A549 (cell line): ENCODE results near the gene BABAM2. TPM values are rescaled to one million over a fixed set of nuclear protein-coding genes. Genes with fewer than 3 reads are reported as not detected.
A peak's percentile ranks its signal among the peaks of the same experiment; 100 is the strongest.

Experiments
- ATAC-seq, 2 experiments: fragments of 200-7000 bp in 1 of 2; fragments of >200 bp in 1 of 2; cut with Nextera tagmentation in 1 of 2; cut with Tn5 transposase in 1 of 2; 3 replicates each; pipeline versions ENCODE4 v1.8.0 to v1.9.1; 2018 to 2020; ENCODE audit warnings: mild to moderate bottlenecking in 1 of 2, moderate library complexity in 1 of 2
- CTCF ChIA-PET: fragments of 300-600 bp; sonication (Branson Sonifier 250); formaldehyde crosslinking; extraction: SDS; loops from one replicate; lab custom pipeline; 2021; ENCODE audit warnings: antibody characterized with exemption, inconsistent platforms; lab: Yijun Ruan, JAX
- POLR2A ChIA-PET: fragments of 350-600 bp; formaldehyde crosslinking; extraction: SDS; loops from one replicate; lab custom pipeline; 2021; ENCODE audit warnings: antibody characterized with exemption, inconsistent platforms; lab: Yijun Ruan, JAX
- DNase-seq, 2 experiments: peaks; one replicate each; pipeline versions ENCODE4 v3.0.0 to v3.0.0-alpha.2; 2011 to 2016; ENCODE audit warnings: low read depth in 1 of 2, low spot score in 1 of 2
- FAIRE-seq: peaks from 2 replicates; lab custom pipeline; 2011; peaks lifted over from hg19 to GRCh38; lab: Jason Lieb, UNC
- H3K27ac ChIP-seq, 2 experiments: fragments of >200 bp; sonication (Bioruptor Twin); formaldehyde crosslinking; 3 replicates each; pipeline ENCODE4 v1.5.1; 2016 to 2017
- H3K4me1 ChIP-seq: fragments of >200 bp; sonication (Bioruptor Twin); formaldehyde crosslinking; 3 replicates; pipeline ENCODE4 v1.6.1; 2016
- H3K4me2 ChIP-seq: fragments of >200 bp; sonication (Bioruptor Twin); formaldehyde crosslinking; 3 replicates; pipeline ENCODE4 v1.6.1; 2016
- H3K4me3 ChIP-seq: fragments of >200 bp; sonication (Bioruptor Twin); formaldehyde crosslinking; 3 replicates; pipeline ENCODE4 v1.5.1; 2016
- H3K9me3 ChIP-seq: fragments of >200 bp; sonication (Bioruptor Twin); formaldehyde crosslinking; 3 replicates; pipeline ENCODE4 v1.6.1; 2016
- CBX2 ChIP-seq: fragments of 200-600 bp; sonication (generic); IDR thresholded peaks from 2 replicates; pipeline ENCODE4 v1.6.1; 2016; ENCODE audit warnings: low read depth, mild to moderate bottlenecking, borderline replicate concordance
- CBX8 ChIP-seq: fragments of 200-600 bp; sonication (generic); IDR thresholded peaks from 2 replicates; pipeline ENCODE4 v1.6.1; 2016
- CEBPB ChIP-seq, 2 experiments: fragments of >200 bp in 1 of 2; sonication (Bioruptor Twin) in 1 of 2; formaldehyde crosslinking in 1 of 2; IDR thresholded peaks; 2 replicates each; pipeline ENCODE4 v1.6.1; 2012 to 2016
- EHF ChIP-seq: fragments of 250-450 bp; sonication (Bioruptor Pico); IDR thresholded peaks from 2 replicates; pipeline ENCODE4 v1.5.0; 2020; ENCODE audit warnings: mild to moderate bottlenecking
- EP300 ChIP-seq, 2 experiments: fragments of >200 bp; sonication (Bioruptor Twin); formaldehyde crosslinking; IDR thresholded peaks; 2 replicates in 1 of 2; 3 replicates in 1 of 2; pipeline ENCODE4 v1.6.1; 2016 to 2017
- ESRRA ChIP-seq: fragments of 150-350 bp; IDR thresholded peaks from 2 replicates; pipeline ENCODE4 v1.6.1; 2014; ENCODE audit warnings: mild to moderate bottlenecking, low read length, borderline replicate concordance
- FOSL2 ChIP-seq, 2 experiments: fragments of 450-650 bp in 1 of 2; fragments of >200 bp in 1 of 2; sonication (Bioruptor Twin) in 1 of 2; formaldehyde crosslinking; IDR thresholded peaks; 2 replicates each; pipeline versions ENCODE4 v1.5.0 to v1.6.1; 2016 to 2020; ENCODE audit warnings: mild to moderate bottlenecking in 1 of 2, moderate library complexity in 1 of 2
- GATA3 ChIP-seq: IDR thresholded peaks from 2 replicates; pipeline ENCODE4 v1.6.1; 2012; ENCODE audit warnings: borderline replicate concordance
- HMGXB4 ChIP-seq: fragments of 250-450 bp; sonication (Bioruptor Pico); IDR thresholded peaks from 2 replicates; pipeline ENCODE4 v1.5.0; 2021; ENCODE audit warnings: mild to moderate bottlenecking, moderate library complexity, borderline replicate concordance
- HOXA7 ChIP-seq: fragments of 250-450 bp; sonication (Bioruptor Pico); IDR thresholded peaks from 2 replicates; pipeline ENCODE4 v1.5.0; 2020; ENCODE audit warnings: mild to moderate bottlenecking, moderate library complexity
- HOXB5 ChIP-seq: fragments of 250-450 bp; sonication (Bioruptor Pico); IDR thresholded peaks from 2 replicates; pipeline ENCODE4 v1.5.0; 2020; ENCODE audit warnings: mild to moderate bottlenecking, moderate library complexity
- JUNB ChIP-seq: fragments of >200 bp; sonication (Bioruptor Twin); formaldehyde crosslinking; IDR thresholded peaks from 2 replicates; pipeline ENCODE4 v1.6.1; 2016
- KDM1A ChIP-seq: fragments of 200-600 bp; sonication (generic); IDR thresholded peaks from 2 replicates; pipeline ENCODE4 v1.6.1; 2016; ENCODE audit warnings: low read depth, mild to moderate bottlenecking
- MAX ChIP-seq: IDR thresholded peaks from 2 replicates; pipeline ENCODE4 v1.6.1; 2012
- POLR2AphosphoS2 ChIP-seq: conservative IDR thresholded peaks from 2 replicates; pipeline ENCODE4 v1.6.1; 2012; ENCODE audit warnings: low read length, improper control_type of control experiment, inconsistent platforms
- RARB ChIP-seq: fragments of 250-450 bp; sonication (Bioruptor Pico); IDR thresholded peaks from 2 replicates; pipeline ENCODE4 v1.8.0; 2021; ENCODE audit warnings: mild to moderate bottlenecking, moderate library complexity
- RCOR1 ChIP-seq: fragments of 150-350 bp; IDR thresholded peaks from 2 replicates; pipeline ENCODE4 v1.6.1; 2014; ENCODE audit warnings: antibody characterized with exemption, low read length, low read depth
- SMC3 ChIP-seq: fragments of >200 bp; sonication (Bioruptor Twin); formaldehyde crosslinking; IDR thresholded peaks from 3 replicates; pipeline ENCODE4 v1.6.1; 2018; ENCODE audit warnings: inconsistent platforms
- TFCP2L1 ChIP-seq: fragments of 250-450 bp; sonication (Bioruptor Pico); IDR thresholded peaks from 2 replicates; pipeline ENCODE4 v1.5.0; 2021; ENCODE audit warnings: mild to moderate bottlenecking
- TP53 ChIP-seq: fragments of 250-450 bp; sonication (Bioruptor Pico); IDR thresholded peaks from 2 replicates; pipeline ENCODE4 v1.5.0; 2021; ENCODE audit warnings: mild to moderate bottlenecking, moderate library complexity
- USF2 ChIP-seq: fragments of 450-650 bp; IDR thresholded peaks from 2 replicates; pipeline ENCODE4 v1.6.1; 2014; ENCODE audit warnings: antibody characterized with exemption
- ZSCAN20 ChIP-seq: fragments of 250-450 bp; sonication (Bioruptor Pico); IDR thresholded peaks from 2 replicates; pipeline ENCODE4 v1.8.0; 2022; ENCODE audit warnings: mild to moderate bottlenecking, moderate library complexity
- WGBS: methylation state at CpG from one replicate; pipeline ENCODE4 v1.1.6; 2017; ENCODE audit errors: missing lambda C conversion rate; 5-methylcytosine and 5-hydroxymethylcytosine counted together
- polyA plus RNA-seq, 4 experiments: library from polyadenylated mRNA; depleted of rRNA in 3 of 4; stranded (reverse); fragments of >200 nt; fragmentation: RNase III in 1 of 4; extraction: RNeasy Plus Mini Kit Qiagen cat#74134 plus additional on column Dnase treatment in 1 of 4; gene quantifications; 2 replicates in 3 of 4; 3 replicates in 1 of 4; pipeline ENCODE4 v1.2.3, GENCODE V29; 2011 to 2017

BABAM2 gene
- polyA plus RNA-seq, 2 of the 4 experiments (the other 2 are of a cell fraction): 53.7 to 78.4 TPM

GRCh38 chr2:28085201-28085600 lies 194.7 kb downstream of the BABAM2 start:
- DNase-seq (peak in 1 of 2 experiments; percentile 44), ATAC-seq (0 out of 6 replicates have a peak, but pooled peaks of 1 of the 2 experiments have one; percentile 16), FAIRE-seq (no peak)
- H3K27ac ChIP-seq: peak overlapping the region; percentile 52 to 62; a peak in 4 of 6 replicates
- peak overlapping the region; percentile 75 for H3K4me2 ChIP-seq
- no peak overlapping the region for H3K4me3 ChIP-seq
- no peaks in the 10 kb centered on the region for H3K9me3 ChIP-seq
- peaks cover 67% of the 10 kb centered on the region for H3K4me1 ChIP-seq
- TF ChIP-seq RARB (CRISPR knock-in tag) (no peak), USF2 (no peak), HOXB5 (CRISPR knock-in tag) (peak; percentile 79; the same call in 1 of the 2 replicates), TFCP2L1 (no peak), CBX2 (no peak), EHF (no peak), HMGXB4 (no peak), KDM1A (no peak), GATA3 (peak; percentile 78; the same call in 1 of the 2 replicates), HOXA7 (CRISPR knock-in tag) (no peak), JUNB (no peak; the same call in 1 of the 2 replicates), CEBPB (IDR thresholded peaks at IDR 0.05) (peak; percentile 84 to 95), EP300 (IDR thresholded peaks at IDR 0.05) (peak; percentile 13 to 27; a peak in 1 of 5 replicates), ESRRA (no peak)
- POLR2A ChIA-PET: no interaction called here
- CTCF ChIA-PET: interaction anchor here (0.7 kb wide), 1 partner anchor 112 kb away, joined by 3 read pairs; no protein-coding TSS in a partner anchor
- 51% methylated on average over 2 of the region's 2 CpGs for whole genome bisulfite sequencing

GRCh38 chr2:28086611-28087010 lies 196.1 kb downstream of the BABAM2 start:
- DNase-seq: no peak
- ATAC-seq: no peak
- CTCF ChIA-PET: interaction anchor here (1.0 to 1.6 kb wide), 3 partner anchors 10 to 363 kb away, joined by 3 to 4 read pairs (median 3); no protein-coding TSS in a partner anchor
- peak overlapping the region; percentile 75; the same call in 1 of the 3 replicates for H3K4me2 ChIP-seq
- FAIRE-seq: peak; percentile 36
- H3K4me3 ChIP-seq: no peak overlapping the region
- TF ChIP-seq USF2: no peak
- no peak for TF ChIP-seq POLR2AphosphoS2
- TF ChIP-seq EHF: no peak
- no peak for TF ChIP-seq GATA3
- no peak for TF ChIP-seq CBX8
- TF ChIP-seq RCOR1: no peak
- TF ChIP-seq, all 56 proteins: peak for 0
- WGBS: 91% methylated on average over 3 of the region's 3 CpGs
- peak overlapping the region; percentile 62 to 76; a peak in 5 of 6 replicates for H3K27ac ChIP-seq
- H3K4me1 ChIP-seq: peaks cover 55% of the 10 kb centered on the region
- POLR2A ChIA-PET: no interaction called here
- H3K9me3 ChIP-seq: no peaks in the 10 kb centered on the region

GRCh38 chr2:28088970-28089369 lies 198.4 kb downstream of the BABAM2 start:
- ChIA-PET POLR2A (interaction anchor here (1.0 to 1.2 kb wide), 2 partner anchors 180 to 304 kb away, joined by 3 read pairs; partner anchors contain the start of gene FOSL2), CTCF (interaction anchor here (0.8 to 1.5 kb wide), 6 partner anchors 13 to 335 kb away, joined by 3 to 6 read pairs (median 3); no protein-coding TSS in a partner anchor)
- peak overlapping the region; percentile 64 for H3K4me2 ChIP-seq
- 42% methylated on average over 4 of the region's 4 CpGs for WGBS
- DNase-seq: peak; percentile 27 to 33
- peaks cover 55% of the 10 kb centered on the region for H3K4me1 ChIP-seq
- peak in 1 of 2 experiments; percentile 52; a peak in 1 of 5 replicates for TF ChIP-seq EP300 (IDR thresholded peaks at IDR 0.05)
- no peak for TF ChIP-seq HOXA7 (CRISPR knock-in tag)
- TF ChIP-seq JUNB: peak; percentile 54; the same call in 1 of the 2 replicates
- TF ChIP-seq SMC3: peak; percentile 19; the same call in 2 of the 3 replicates
- peak in 1 of 2 experiments; percentile 41; a peak in 1 of 4 replicates for TF ChIP-seq CEBPB (IDR thresholded peaks at IDR 0.05)
- peak; percentile 37; the same call in 1 of the 2 replicates for TF ChIP-seq FOSL2 (IDR thresholded peaks at IDR 0.05)
- no peak; the same call in 1 of the 2 replicates for TF ChIP-seq FOSL2 (CRISPR knock-in tag; IDR thresholded peaks at IDR 0.05)
- no peak for TF ChIP-seq TP53 (CRISPR knock-in tag)
- TF ChIP-seq ZSCAN20 (CRISPR knock-in tag): no peak
- TF ChIP-seq MAX: no peak
- no peak overlapping the region for H3K4me3 ChIP-seq
- FAIRE-seq: no peak
- H3K27ac ChIP-seq: peak overlapping the region; percentile 67 to 82
- peak; percentile 57 to 79; a peak in 3 of 6 replicates for ATAC-seq
- H3K9me3 ChIP-seq: no peaks in the 10 kb centered on the region
